ENCODE results near the gene SLC11A2.
"Not testable (repeated sequence)": the region's sequence is repeated elsewhere in the genome, so short reads cannot be mapped to it uniquely, and the experiment has no call there.

The SLC11A2 gene

GRCh38 chr12:50955697-50956096 is 70.5 kb downstream of the SLC11A2 start:
- no peak for DNase-seq
- in situ Hi-C loops (cut with MboI; ENCODE audit: low pct_unique_long_range_greater_than_20kb, low sequenced_read_pairs): no loop called here

GRCh38 chr12:50955288-50955687 is 70.9 kb downstream of the SLC11A2 start:
- in situ Hi-C loops (cut with MboI; ENCODE audit: low pct_unique_long_range_greater_than_20kb, low sequenced_read_pairs): no loop called here
- DNase-seq: no peak

GRCh38 chr12:50954789-50955188 is 71.4 kb downstream of the SLC11A2 start:
- DNase-seq; in situ Hi-C loops (cut with MboI; ENCODE audit: low pct_unique_long_range_greater_than_20kb, low sequenced_read_pairs): not testable (repeated sequence)

- no peak for DNase-seq
- in situ Hi-C loops (cut with MboI; ENCODE audit: low pct_unique_long_range_greater_than_20kb, low sequenced_read_pairs): no loop called here
Measured at GRCh38 chr12:50953047-50953446, 73.1 kb downstream of the SLC11A2 start.

GRCh38 chr12:50952510-50952909 is 73.7 kb downstream of the SLC11A2 start, which contains the start of gene HIGD1C:
Gene HIGD1C (plus strand): TSS chr12:50952544. CDS start chr12:50953999, 1,455 bp downstream.
- in situ Hi-C loops (cut with MboI; ENCODE audit: low pct_unique_long_range_greater_than_20kb, low sequenced_read_pairs): no loop called here

GRCh38 chr12:50951112-50951511 is 75.1 kb downstream of the SLC11A2 start:
- in situ Hi-C loops (cut with MboI; ENCODE audit: low pct_unique_long_range_greater_than_20kb, low sequenced_read_pairs): no loop called here
- DNase-seq: no peak

More at GRCh38 chr12:50952510-50952909, 73.7 kb downstream of the SLC11A2 start, which contains the start of gene HIGD1C:
- DNase-seq: no peak

- in situ Hi-C loops (cut with MboI; ENCODE audit: low pct_unique_long_range_greater_than_20kb, low sequenced_read_pairs): no loop called here
- DNase-seq: no peak
Measured at GRCh38 chr12:50949801-50950302, 76.3 kb downstream of the SLC11A2 start.

GRCh38 chr12:50948798-50949197 is 77.4 kb downstream of the SLC11A2 start:
- in situ Hi-C loops (cut with MboI; ENCODE audit: low pct_unique_long_range_greater_than_20kb, low sequenced_read_pairs): no loop called here

GRCh38 chr12:50947933-50948626 is 78.1 kb downstream of the SLC11A2 start:
- in situ Hi-C loops (cut with MboI; ENCODE audit: low pct_unique_long_range_greater_than_20kb, low sequenced_read_pairs): no loop called here
- no peak for DNase-seq

More at GRCh38 chr12:50948798-50949197, 77.4 kb downstream of the SLC11A2 start:
- DNase-seq: no peak

GRCh38 chr12:50937653-50938052 is 88.5 kb downstream of the SLC11A2 start:
- no peak for DNase-seq
- in situ Hi-C loops (cut with MboI; ENCODE audit: low pct_unique_long_range_greater_than_20kb, low sequenced_read_pairs): no loop called here

- DNase-seq: peak; percentile 69
- in situ Hi-C loops (cut with MboI; ENCODE audit: low pct_unique_long_range_greater_than_20kb, low sequenced_read_pairs): no loop called here
Measured at GRCh38 chr12:50936821-50937530, 89.2 kb downstream of the SLC11A2 start.

GRCh38 chr12:50934981-50935807 is 91.0 kb downstream of the SLC11A2 start:
- no peak for DNase-seq
- in situ Hi-C loops (cut with MboI; ENCODE audit: low pct_unique_long_range_greater_than_20kb, low sequenced_read_pairs): no loop called here

- peak; percentile 73 for DNase-seq
- in situ Hi-C loops (cut with MboI; ENCODE audit: low pct_unique_long_range_greater_than_20kb, low sequenced_read_pairs): no loop called here
Measured at GRCh38 chr12:50934371-50934851, 91.8 kb downstream of the SLC11A2 start.

- DNase-seq: peak; percentile 39
- in situ Hi-C loops (cut with MboI; ENCODE audit: low pct_unique_long_range_greater_than_20kb, low sequenced_read_pairs): no loop called here
Measured at GRCh38 chr12:50933459-50934124, 92.6 kb downstream of the SLC11A2 start.

GRCh38 chr12:50932787-50933280 is 93.3 kb downstream of the SLC11A2 start:
- in situ Hi-C loops (cut with MboI; ENCODE audit: low pct_unique_long_range_greater_than_20kb, low sequenced_read_pairs): no loop called here
- DNase-seq: no peak

- DNase-seq; in situ Hi-C loops (cut with MboI; ENCODE audit: low pct_unique_long_range_greater_than_20kb, low sequenced_read_pairs): not testable (repeated sequence)
Measured at GRCh38 chr12:50930477-50930876, 95.7 kb downstream of the SLC11A2 start.

GRCh38 chr12:50929831-50930230 is 96.4 kb downstream of the SLC11A2 start:
- no peak for DNase-seq
- in situ Hi-C loops (cut with MboI; ENCODE audit: low pct_unique_long_range_greater_than_20kb, low sequenced_read_pairs): no loop called here
